K562 (cell line): ENCODE results near the gene RGS7. TPM values are rescaled to one million over a fixed set of nuclear protein-coding genes. Genes with fewer than 3 reads are reported as not detected.
"Not testable (repeated sequence)": the region's sequence is repeated elsewhere in the genome, so short reads cannot be mapped to it uniquely, and the experiment has no call there.

Experiments used
- ATAC-seq: fragments of 200-7000 bp; cut with Tn5 transposase; 3 replicates; pipeline ENCODE4 v1.9.1; 2020; ENCODE audit warnings: moderate library complexity
- BruUV-seq: library from RNA; stranded (reverse); fragments of 400-500 nt; replicated peaks from 2 replicates; lab custom pipeline; 2021; lab: Mats Ljungman, UMichigan
- CTCF ChIA-PET: fragments of 300-600 bp; formaldehyde crosslinking; extraction: SDS; loops from one replicate; lab custom pipeline; 2021; ENCODE audit warnings: low intra/inter-chr PET ratio; lab: Yijun Ruan, JAX
- POLR2A ChIA-PET: fragments of 300-600, 350-650 bp; sonication (Branson Sonifier 250); formaldehyde crosslinking; extraction: SDS; loops from one replicate; lab custom pipeline; 2021; ENCODE audit warnings: antibody characterized with exemption, inconsistent platforms; lab: Yijun Ruan, JAX
- DNase-seq, 4 experiments: peaks; one replicate each; pipeline versions ENCODE4 v3.0.0 to v3.0.0-alpha.2; 2011 to 2018; ENCODE audit warnings: low spot score in 3 of 4, mixed read lengths in 3 of 4; ENCODE audit errors: extremely low read depth in 1 of 4
- FAIRE-seq: peaks from 2 replicates; lab custom pipeline; 2011; peaks lifted over from hg19 to GRCh38; lab: Jason Lieb, UNC
- H2AFZ ChIP-seq: 2 replicates; pipeline ENCODE4 v1.6.0; 2011; ENCODE audit warnings: low read depth, low read length, control low read depth, inconsistent platforms
- H3K27ac ChIP-seq: fragments of 200-600 bp; 3 replicates; pipeline ENCODE4 v1.8.0; 2011; ENCODE audit warnings: low read depth, mild to moderate bottlenecking, control low read depth, inconsistent platforms, low read length, moderate library complexity, mixed read lengths; ENCODE audit errors: extremely low read depth
- H3K27me3 ChIP-seq, 2 experiments: fragments of 300-600 bp in 1 of 2; 2 replicates in 1 of 2; 3 replicates in 1 of 2; pipeline versions ENCODE4 v1.6.0 to v1.8.0; 2011; ENCODE audit warnings: inconsistent platforms in 2 of 2, low read length in 2 of 2, mild to moderate bottlenecking in 1 of 2, mixed read lengths in 1 of 2, moderate library complexity in 1 of 2; ENCODE audit not compliant: control insufficient read depth in 2 of 2, insufficient read depth in 2 of 2
- H3K36me3 ChIP-seq: fragments of 300-600 bp; 3 replicates; pipeline ENCODE4 v1.8.0; 2011; ENCODE audit warnings: mild to moderate bottlenecking, low read length, inconsistent platforms; ENCODE audit not compliant: control insufficient read depth, insufficient read depth
- H3K4me1 ChIP-seq, 2 experiments: fragments of 200-600 bp in 1 of 2; replicated peaks in 1 of 2; 2 replicates in 1 of 2; 3 replicates in 1 of 2; pipeline versions ENCODE4 v1.5.1 to v1.8.0; 2011; ENCODE audit warnings: inconsistent platforms in 2 of 2, low read length in 2 of 2, mild to moderate bottlenecking in 1 of 2, mixed read lengths in 1 of 2, moderate library complexity in 1 of 2; ENCODE audit not compliant: control insufficient read depth in 2 of 2, insufficient read depth in 2 of 2
- H3K4me2 ChIP-seq: 2 replicates; pipeline ENCODE4 v1.6.1; 2011; ENCODE audit warnings: low read length, control low read depth, inconsistent platforms, mixed read lengths; ENCODE audit not compliant: insufficient read depth
- H3K4me3 ChIP-seq: fragments of 200-600 bp; sonication (generic), shearing (Covaris generic); 2 replicates; pipeline ENCODE4 v1.5.1; 2016; ENCODE audit warnings: control low read depth, inconsistent platforms
- H3K79me2 ChIP-seq: fragments of 200-600 bp; 3 replicates; pipeline ENCODE4 v1.8.0; 2011; ENCODE audit warnings: low read length, inconsistent platforms; ENCODE audit not compliant: control insufficient read depth, insufficient read depth
- H3K9ac ChIP-seq, 2 experiments: 2 replicates each; pipeline versions ENCODE4 v1.6.0 to v1.6.1; 2011; ENCODE audit warnings: low read depth in 2 of 2, low read length in 2 of 2, control low read depth in 1 of 2, inconsistent platforms in 1 of 2, mild to moderate bottlenecking in 1 of 2, mixed read lengths in 1 of 2; ENCODE audit not compliant: insufficient read depth in 1 of 2
- H3K9me1 ChIP-seq: one replicate; pipeline ENCODE4 v1.6.0; 2011; ENCODE audit warnings: inconsistent platforms, mild to moderate bottlenecking, low read length, moderate library complexity; ENCODE audit not compliant: control insufficient read depth, insufficient read depth
- H3K9me3 ChIP-seq: replicated peaks from 2 replicates; pipeline ENCODE4 v1.5.1; 2011; ENCODE audit warnings: low read depth, low read length, inconsistent platforms; ENCODE audit not compliant: control insufficient read depth, insufficient read depth
- H4K20me1 ChIP-seq: replicated peaks from 2 replicates; pipeline ENCODE4 v1.6.1; 2011; ENCODE audit warnings: low read length, inconsistent platforms, mixed read lengths; ENCODE audit not compliant: control insufficient read depth, insufficient read depth
- ATF1 ChIP-seq, 2 experiments: fragments of 450-650 bp in 1 of 2; IDR thresholded peaks; 2 replicates each; pipeline ENCODE4 v1.6.1; 2016; ENCODE audit warnings: missing compliant biosample characterization in 1 of 2, missing genetic modification characterization in 1 of 2
- CBX1 ChIP-seq: sonication (generic); IDR thresholded peaks from 2 replicates; pipeline ENCODE4 v1.6.1; 2016; ENCODE audit warnings: antibody characterized with exemption, low read depth, mild to moderate bottlenecking
- CC2D1A ChIP-seq: fragments of 450-650 bp; IDR thresholded peaks from 2 replicates; pipeline ENCODE4 v1.6.1; 2017; ENCODE audit warnings: mild to moderate bottlenecking
- DNMT1 ChIP-seq: fragments of 450-650 bp; IDR thresholded peaks from 2 replicates; pipeline ENCODE4 v1.6.1; 2016; ENCODE audit warnings: antibody characterized with exemption, mild to moderate bottlenecking
- E4F1 ChIP-seq: fragments of 250-450 bp; sonication (Bioruptor Pico); IDR thresholded peaks from 2 replicates; pipeline ENCODE4 v1.5.0; 2021; ENCODE audit warnings: mild to moderate bottlenecking, borderline replicate concordance
- MEF2A ChIP-seq: IDR thresholded peaks from 2 replicates; pipeline ENCODE4 v1.6.1; 2011; ENCODE audit warnings: low read depth, mild to moderate bottlenecking, low read length, moderate library complexity; ENCODE audit not compliant: control insufficient read depth
- NFE2L1 ChIP-seq: fragments of 450-650 bp; IDR thresholded peaks from 2 replicates; pipeline ENCODE4 v1.6.1; 2016; ENCODE audit warnings: missing genetic modification characterization, low read depth, mild to moderate bottlenecking, missing compliant biosample characterization, moderate library complexity, borderline replicate concordance
- NR2C1 ChIP-seq, 2 experiments: fragments of 450-650 bp; IDR thresholded peaks; 2 replicates each; pipeline ENCODE4 v1.6.1; 2017; ENCODE audit warnings: mild to moderate bottlenecking in 2 of 2, antibody characterized with exemption in 1 of 2, inconsistent platforms in 1 of 2, missing compliant biosample characterization in 1 of 2, missing genetic modification characterization in 1 of 2
- PRPF4 ChIP-seq: fragments of 200-400 bp; formaldehyde crosslinking; IDR thresholded peaks from one replicate; pipeline ENCODE4 v1.6.1; 2017; ENCODE audit warnings: low read length, low read depth, mild to moderate bottlenecking; ENCODE audit not compliant: insufficient read depth, poor library complexity, severe bottlenecking
- SMARCC2 ChIP-seq: fragments of 450-650 bp; IDR thresholded peaks from 2 replicates; pipeline ENCODE4 v1.6.1; 2017; ENCODE audit warnings: antibody characterized with exemption, moderate library complexity, mild to moderate bottlenecking, low read depth
- SP1 ChIP-seq: sonication (generic); formaldehyde crosslinking; IDR thresholded peaks from 2 replicates; pipeline ENCODE4 v1.8.1; 2022; ENCODE audit warnings: mild to moderate bottlenecking, missing genetic modification reagents
- ZNF134 ChIP-seq: fragments of 250-450 bp; sonication (Bioruptor Pico); conservative IDR thresholded peaks from 2 replicates; pipeline ENCODE4 v1.4.0; 2020
- ZNF224 ChIP-seq: sonication (generic); formaldehyde crosslinking; IDR thresholded peaks from 2 replicates; pipeline ENCODE4 v1.8.0; 2022; ENCODE audit warnings: mild to moderate bottlenecking, missing genetic modification reagents
- ZNF280B ChIP-seq: fragments of 250-450 bp; sonication (Bioruptor Pico); IDR thresholded peaks from 2 replicates; pipeline ENCODE4 v1.5.1; 2021; ENCODE audit warnings: mild to moderate bottlenecking
- ZNF717 ChIP-seq: fragments of 250-450 bp; sonication (Bioruptor Pico); IDR thresholded peaks from 2 replicates; pipeline ENCODE4 v1.5.0; 2021
- WGBS: fragments of 100-300 bp; shearing (Covaris generic); methylation state at CpG from one replicate; pipeline ENCODE4 v1.1.6; 2016; ENCODE audit warnings: low coverage, mixed read lengths; ENCODE audit not compliant: insufficient coverage; ENCODE audit errors: missing lambda C conversion rate; 5-methylcytosine and 5-hydroxymethylcytosine counted together
- in situ Hi-C: fragments of 300-500 bp; cut with MboI; formaldehyde crosslinking; loops from 4 replicates; pipeline ENCODE4 v1.15.0; 2018; ENCODE audit warnings: inconsistent platforms, mixed read lengths
- intact Hi-C: fragments of 100-400 bp; cut with micrococcal nuclease; formaldehyde crosslinking; loops from 2 replicates; pipeline ENCODE4 v1.14.2; 2022
- polyA plus RNA-seq, 8 experiments: library from polyadenylated mRNA; depleted of rRNA in 4 of 8; stranded (reverse) in 5 of 8; unstranded in 3 of 8; fragments of >200 nt; fragmentation: Nextera tagmentation in 2 of 8; fragmentation: Illumina TruSeq in 1 of 8; extraction: Ambion mirVana in 2 of 8; extraction: Trizol in 1 of 8; gene quantifications; 2 replicates each; pipeline versions ENCODE4 v1.2.1 to v1.2.3, GENCODE V29; 2011 to 2014; ENCODE audit warnings: inconsistent platforms in 1 of 8, missing spikeins in 1 of 8
- total RNA-seq, 7 experiments: library from RNA; depleted of rRNA in 6 of 7; stranded (reverse); fragments of >200 nt in 6 of 7; fragmentation: Illumina TruSeq in 2 of 7; extraction: Trizol in 2 of 7; gene quantifications; 2 replicates each; pipeline versions ENCODE4 v1.2.1 to v1.2.3, GENCODE V29; 2011 to 2021; ENCODE audit warnings: low replicate concordance in 1 of 7

The RGS7 gene
- total and polyA plus RNA-seq, 9 of the 15 experiments (the other 6 are each of a cell fraction or from before 2014, with no cell fraction given): not detected

- DNase-seq (no peak), FAIRE-seq (no peak), ATAC-seq (no peak)
- ChIA-PET POLR2A (no interaction called here), CTCF (no interaction called here)
- no peaks in the 10 kb centered on the region for H3K79me2 ChIP-seq
- H3K9ac ChIP-seq: no peak overlapping the region
- no peak overlapping the region for H2AFZ ChIP-seq
- no peaks in the 10 kb centered on the region for H3K36me3 ChIP-seq
- H3K4me1 ChIP-seq: no peaks in the 10 kb centered on the region
- H3K27ac ChIP-seq: no peak overlapping the region
- H3K9me3 ChIP-seq: no peaks in the 10 kb centered on the region; the same call in 1 of the 2 replicates
- H4K20me1 ChIP-seq: no peaks in the 10 kb centered on the region
- WGBS: 2% methylated on average over 6 of the region's 6 CpGs
- no peaks in the 10 kb centered on the region for H3K9me1 ChIP-seq
- BruUV-seq: no TSS peak
- TF ChIP-seq DNMT1: no peak
- TF ChIP-seq CBX1: no peak
- no peak for TF ChIP-seq ZNF717 (CRISPR knock-in tag)
- TF ChIP-seq NR2C1 (IDR thresholded peaks at IDR 0.05): no peak
- no peak for TF ChIP-seq NR2C1 (tag; IDR thresholded peaks at IDR 0.05)
- TF ChIP-seq ZNF224 (CRISPR knock-in tag): no peak
- no peak for TF ChIP-seq ZNF280B (CRISPR knock-in tag)
- no peak for TF ChIP-seq ZNF134 (CRISPR knock-in tag)
- no peak for TF ChIP-seq CC2D1A
- TF ChIP-seq PRPF4: no peak
- no peak for TF ChIP-seq ATF1 (CRISPR knock-in tag; IDR thresholded peaks at IDR 0.05)
- TF ChIP-seq ATF1 (tag; IDR thresholded peaks at IDR 0.05): no peak
- TF ChIP-seq E4F1 (CRISPR knock-in tag): no peak
- no peak for TF ChIP-seq SMARCC2
- TF ChIP-seq SP1: no peak
- no peak for TF ChIP-seq MEF2A
- TF ChIP-seq NFE2L1: no peak
- in situ Hi-C loops: no loop called here
- no peaks in the 10 kb centered on the region for H3K27me3 ChIP-seq
- intact Hi-C loops: no loop called here
- no peak overlapping the region for H3K4me2 ChIP-seq
- no peak overlapping the region for H3K4me3 ChIP-seq
Observed at GRCh38 chr1:241221319-241221718, 135.7 kb downstream of the RGS7 start.

- H3K27me3 ChIP-seq, H3K4me1 ChIP-seq, H3K4me3 ChIP-seq, ATAC-seq, H3K27ac ChIP-seq, H3K9me3 ChIP-seq, CTCF ChIA-PET, H4K20me1 ChIP-seq, in situ Hi-C loops, H3K4me2 ChIP-seq, H2AFZ ChIP-seq, FAIRE-seq, DNase-seq, H3K79me2 ChIP-seq, H3K9me1 ChIP-seq, POLR2A ChIA-PET, intact Hi-C loops, H3K36me3 ChIP-seq, BruUV-seq, H3K9ac ChIP-seq: not testable (repeated sequence)
- 0% methylated on average over 1 of the region's 1 CpG for WGBS
Observed at GRCh38 chr1:241220913-241221312, 136.1 kb downstream of the RGS7 start.
